Natural killer cell (primary cell): ENCODE measurements around the gene PLCG2. TPM values are rescaled to one million over a fixed set of nuclear protein-coding genes. Genes with fewer than 3 reads are reported as not detected.

Experiments used
- ATAC-seq, 3 donors: fragments of 150-1000 bp in 2 of 3; fragments of 200-7000 bp in 1 of 3; cut with Tn5 transposase; 1 replicate in 1 of 3; 2 replicates in 2 of 3; pipeline ENCODE4 v1.10.0; 2021; ENCODE audit warnings: mild to moderate bottlenecking in 2 of 3, moderate library complexity in 2 of 3
- DNase-seq, 2 donors: peaks; one replicate each; pipeline versions ENCODE4 v3.0.0 to v3.0.0-alpha.2; 2013 to 2021; ENCODE audit warnings: mixed read lengths in 1 of 2
- H3K27ac ChIP-seq: one replicate; pipeline ENCODE4 v1.5.1; 2013; ENCODE audit warnings: mild to moderate bottlenecking, low read length
- H3K27me3 ChIP-seq: one replicate; pipeline ENCODE4 v1.6.1; 2013; ENCODE audit warnings: low read length; ENCODE audit not compliant: control insufficient read depth, insufficient read depth
- H3K36me3 ChIP-seq: one replicate; pipeline ENCODE4 v1.6.1; 2013; ENCODE audit warnings: low read length; ENCODE audit not compliant: control insufficient read depth, insufficient read depth
- H3K4me1 ChIP-seq: one replicate; pipeline ENCODE4 v1.6.1; 2013; ENCODE audit warnings: low read length; ENCODE audit not compliant: control insufficient read depth, insufficient read depth
- H3K4me3 ChIP-seq: one replicate; pipeline ENCODE4 v1.5.1; 2013; ENCODE audit warnings: low read length
- H3K9me3 ChIP-seq: one replicate; pipeline ENCODE4 v1.6.1; 2013; ENCODE audit warnings: low read length; ENCODE audit not compliant: control insufficient read depth, insufficient read depth
- H3K27ac Mint-ChIP-seq, 2 donors: one replicate each; pipeline ENCODE4 v1.8.0; 2022; ENCODE audit warnings: mild to moderate bottlenecking in 2 of 2, mixed read lengths in 2 of 2, moderate library complexity in 1 of 2
- H3K27me3 Mint-ChIP-seq, 2 donors: one replicate each; pipeline ENCODE4 v1.8.0; 2022; ENCODE audit warnings: low read depth in 2 of 2, mixed read lengths in 2 of 2
- H3K36me3 Mint-ChIP-seq: one replicate; pipeline ENCODE4 v1.8.0; 2022; ENCODE audit warnings: mixed read lengths
- H3K4me1 Mint-ChIP-seq, 2 donors: one replicate each; pipeline ENCODE4 v1.8.0; 2022; ENCODE audit warnings: mixed read lengths in 2 of 2
- H3K4me3 Mint-ChIP-seq: one replicate; pipeline ENCODE4 v1.8.0; 2022; ENCODE audit warnings: mild to moderate bottlenecking, moderate library complexity, mixed read lengths
- H3K9me3 Mint-ChIP-seq, 2 donors: one replicate each; pipeline ENCODE4 v1.8.0; 2022; ENCODE audit warnings: mixed read lengths in 2 of 2
- CTCF ChIP-seq: fragments of 200-600 bp; IDR thresholded peaks from one replicate; pipeline ENCODE4 v1.8.0; 2022; ENCODE audit warnings: antibody characterized with exemption
- WGBS: methylation state at CpG from one replicate; pipeline ENCODE4 v1.1.7; 2013; ENCODE audit warnings: missing lambda C conversion rate; ENCODE audit not compliant: insufficient coverage; 5-methylcytosine and 5-hydroxymethylcytosine counted together
- intact Hi-C: fragments of 100-400 bp; cut with micrococcal nuclease; formaldehyde crosslinking; loops from one replicate; pipeline ENCODE4 v1.14.2; 2022
- total RNA-seq, 4 donors: library from RNA; stranded (reverse); fragments of 120-200 nt in 1 of 4; gene quantifications; one replicate each; pipeline versions ENCODE4 v1.2.3 to v1.2.4, GENCODE V29; 2013 to 2022

The PLCG2 gene
- total RNA-seq, 3 donors from 2014 or later (not counting 1 experiment from before 2014, with no cell fraction given): 250 to 298 (median 285) TPM

GRCh38 chr16:81908466-81909262 lies 129.6 kb downstream of the PLCG2 start:
- H3K36me3 ChIP-seq: peaks cover 71% of the 10 kb centered on the region
- no peaks in the 10 kb centered on the region for H3K27me3 Mint-ChIP-seq
- no peaks in the 10 kb centered on the region for H3K9me3 ChIP-seq
- intact Hi-C loops: no loop called here
- ATAC-seq (no peak), DNase-seq (no peak)
- no peak overlapping the region for H3K27ac ChIP-seq
- H3K4me3 Mint-ChIP-seq: no peak overlapping the region
- no peak for TF ChIP-seq CTCF
- H3K9me3 Mint-ChIP-seq: no peaks in the 10 kb centered on the region
- H3K4me1 Mint-ChIP-seq: peaks cover 0 to 5% of the 10 kb centered on the region in 2 donors
- no peaks in the 10 kb centered on the region for H3K27me3 ChIP-seq
- no peaks in the 10 kb centered on the region for H3K4me1 ChIP-seq
- H3K27ac Mint-ChIP-seq: peak overlapping the region; percentile 21 to 45
- H3K4me3 ChIP-seq: no peak overlapping the region
- H3K36me3 Mint-ChIP-seq: peaks cover 14% of the 10 kb centered on the region
- WGBS: 97% methylated on average over 14 of the region's 16 CpGs

GRCh38 chr16:81910366-81910885 lies 131.3 kb downstream of the PLCG2 start:
- Mint-ChIP-seq H3K4me3 (no peak overlapping the region), H3K27ac (peak overlapping the region; percentile 7 to 10), H3K9me3 (no peaks in the 10 kb centered on the region), H3K4me1 (no peaks in the 10 kb centered on the region), H3K27me3 (no peaks in the 10 kb centered on the region), H3K36me3 (peaks cover 14% of the 10 kb centered on the region)
- Histone ChIP-seq H3K4me3 (no peak overlapping the region), H3K27ac (no peak overlapping the region), H3K36me3 (peaks cover 72% of the 10 kb centered on the region), H3K27me3 (no peaks in the 10 kb centered on the region), H3K9me3 (no peaks in the 10 kb centered on the region), H3K4me1 (no peaks in the 10 kb centered on the region)
- WGBS: 97% methylated on average over 28 of the region's 28 CpGs
- DNase-seq (no peak), ATAC-seq (peak in 1 of 3 donors; percentile 21)
- TF ChIP-seq CTCF: no peak
- intact Hi-C loops: no loop called here

- ATAC-seq (no peak), DNase-seq (no peak)
- Histone ChIP-seq H3K4me1 (no peaks in the 10 kb centered on the region), H3K4me3 (no peak overlapping the region), H3K9me3 (no peaks in the 10 kb centered on the region), H3K27ac (no peak overlapping the region), H3K36me3 (peaks cover 66% of the 10 kb centered on the region), H3K27me3 (no peaks in the 10 kb centered on the region)
- H3K27me3 Mint-ChIP-seq: no peaks in the 10 kb centered on the region
- H3K4me3 Mint-ChIP-seq: no peak overlapping the region
- TF ChIP-seq CTCF: no peak
- no peaks in the 10 kb centered on the region for H3K9me3 Mint-ChIP-seq
- no peaks in the 10 kb centered on the region for H3K4me1 Mint-ChIP-seq
- H3K36me3 Mint-ChIP-seq: peaks cover 8% of the 10 kb centered on the region
- no peak overlapping the region for H3K27ac Mint-ChIP-seq
- 95% methylated on average over 14 of the region's 14 CpGs for WGBS
- intact Hi-C loops: no loop called here
Observed at GRCh38 chr16:81912395-81912794, 133.3 kb downstream of the PLCG2 start.
